ENCODE results near the gene POLR1A.

The POLR1A gene

GRCh38 chr2:86097114-86097896, 8.4 kb downstream of the POLR1A start:
- DNase-seq (ENCODE audit: low read depth), result no peak

GRCh38 chr2:86094229-86094628, 11.5 kb downstream of the POLR1A start:
- no peak for DNase-seq (ENCODE audit: low read depth)

GRCh38 chr2:86087936-86088850, 17.5 kb downstream of the POLR1A start:
- DNase-seq (ENCODE audit: low read depth), result no peak

- no peak for DNase-seq (ENCODE audit: low read depth)
Observed at GRCh38 chr2:86082756-86083155, 22.9 kb downstream of the POLR1A start.

- no peak for DNase-seq (ENCODE audit: low read depth)
Observed at GRCh38 chr2:86081724-86082123, 24.0 kb downstream of the POLR1A start.

- DNase-seq (ENCODE audit: low read depth), result peak; percentile 74
Observed at GRCh38 chr2:86079981-86080911, 25.4 kb downstream of the POLR1A start.

GRCh38 chr2:86078774-86079545, 26.7 kb downstream of the POLR1A start:
- DNase-seq (ENCODE audit: low read depth), result no peak

- DNase-seq (ENCODE audit: low read depth), result no peak
Observed at GRCh38 chr2:86075886-86076285, 29.8 kb downstream of the POLR1A start.

- DNase-seq (ENCODE audit: low read depth), result no peak
Observed at GRCh38 chr2:86074811-86075210, 30.9 kb downstream of the POLR1A start.

- no peak for DNase-seq (ENCODE audit: low read depth)
Observed at GRCh38 chr2:86074256-86074655, 31.4 kb downstream of the POLR1A start.

GRCh38 chr2:86073225-86073624, 32.5 kb downstream of the POLR1A start:
- no peak for DNase-seq (ENCODE audit: low read depth)

- no peak for DNase-seq (ENCODE audit: low read depth)
Observed at GRCh38 chr2:86072271-86072858, 33.3 kb downstream of the POLR1A start.

GRCh38 chr2:86070868-86071267, 34.8 kb downstream of the POLR1A start:
- DNase-seq (ENCODE audit: low read depth), result no peak

- no peak for DNase-seq (ENCODE audit: low read depth)
Observed at GRCh38 chr2:86069783-86070339, 35.8 kb downstream of the POLR1A start.

GRCh38 chr2:86069091-86069685, 36.5 kb downstream of the POLR1A start:
- DNase-seq (ENCODE audit: low read depth), result no peak

- DNase-seq (ENCODE audit: low read depth), result no peak
Observed at GRCh38 chr2:86068648-86069047, 37.0 kb downstream of the POLR1A start.

GRCh38 chr2:86068136-86068588, 37.5 kb downstream of the POLR1A start:
- DNase-seq (ENCODE audit: low read depth), result no peak

- DNase-seq (ENCODE audit: low read depth), result no peak
Observed at GRCh38 chr2:86066915-86067314, 38.8 kb downstream of the POLR1A start.

GRCh38 chr2:86066007-86066578, 39.6 kb downstream of the POLR1A start:
- no peak for DNase-seq (ENCODE audit: low read depth)

- DNase-seq (ENCODE audit: low read depth), result no peak
Observed at GRCh38 chr2:86065512-86065911, 40.2 kb downstream of the POLR1A start.
